Neuronal stem cell (in vitro differentiated cells): ENCODE data around the gene EHMT1.

Experiments
- DNase-seq: peaks from one replicate; pipeline ENCODE4 v3.0.0-alpha.2; 2013; ENCODE audit warnings: low spot score
- H2AFZ ChIP-seq: one replicate; pipeline ENCODE4 v1.6.1; 2013; ENCODE audit warnings: mild to moderate bottlenecking, low read length, inconsistent platforms
- H2AK5ac ChIP-seq: 2 replicates; pipeline ENCODE4 v1.6.1; 2013; ENCODE audit warnings: low read depth, mild to moderate bottlenecking, inconsistent platforms, low read length, moderate library complexity, mixed read lengths
- H2BK120ac ChIP-seq: 2 replicates; pipeline ENCODE4 v1.6.1; 2013; ENCODE audit warnings: low read depth, mild to moderate bottlenecking, inconsistent platforms, low read length, moderate library complexity, mixed read lengths
- H2BK12ac ChIP-seq: one replicate; pipeline ENCODE4 v1.6.1; 2013; ENCODE audit warnings: low read length, inconsistent platforms
- H2BK15ac ChIP-seq: 2 replicates; pipeline ENCODE4 v1.6.1; 2013; ENCODE audit warnings: mild to moderate bottlenecking, low read length, inconsistent platforms, mixed read lengths
- H2BK5ac ChIP-seq: one replicate; pipeline ENCODE4 v1.6.1; 2013; ENCODE audit warnings: inconsistent platforms, mild to moderate bottlenecking, low read length, moderate library complexity
- H3K14ac ChIP-seq: one replicate; pipeline ENCODE4 v1.6.1; 2013; ENCODE audit warnings: low read length, inconsistent platforms
- H3K18ac ChIP-seq: 2 replicates; pipeline ENCODE4 v1.6.1; 2013; ENCODE audit warnings: low read length, inconsistent platforms
- H3K23ac ChIP-seq: 2 replicates; pipeline ENCODE4 v1.6.1; 2013; ENCODE audit warnings: low read depth, mild to moderate bottlenecking, mixed read lengths, low read length, inconsistent platforms; ENCODE audit not compliant: poor library complexity
- H3K27ac ChIP-seq: replicated peaks from 3 replicates; pipeline ENCODE4 v1.5.1; 2013; ENCODE audit warnings: low read length, inconsistent platforms
- H3K27me3 ChIP-seq, 3 experiments: 2 replicates each; pipeline ENCODE4 v1.6.1; 2013; ENCODE audit warnings: low read length in 3 of 3, mild to moderate bottlenecking in 2 of 3, inconsistent platforms in 1 of 3, low read depth in 1 of 3, mixed read lengths in 1 of 3, moderate library complexity in 1 of 3; ENCODE audit not compliant: control insufficient read depth in 3 of 3, insufficient read depth in 3 of 3
- H3K36me3 ChIP-seq, 2 donors: replicated peaks in 1 of 2; 2 replicates each; pipeline ENCODE4 v1.6.1; 2013; ENCODE audit warnings: low read length in 2 of 2; ENCODE audit not compliant: control insufficient read depth in 2 of 2, insufficient read depth in 2 of 2
- H3K4ac ChIP-seq: 2 replicates; pipeline ENCODE4 v1.6.1; 2013; ENCODE audit warnings: inconsistent platforms, mild to moderate bottlenecking, low read length, moderate library complexity
- H3K4me1 ChIP-seq, 2 donors: 1 replicate in 1 of 2; 2 replicates in 1 of 2; pipeline ENCODE4 v1.6.1; 2013; ENCODE audit warnings: low read length in 2 of 2, low read depth in 1 of 2; ENCODE audit not compliant: control insufficient read depth in 2 of 2, insufficient read depth in 1 of 2
- H3K4me2 ChIP-seq: one replicate; pipeline ENCODE4 v1.6.1; 2013; ENCODE audit warnings: mild to moderate bottlenecking, low read length, inconsistent platforms; ENCODE audit not compliant: insufficient read depth, poor library complexity, severe bottlenecking
- H3K4me3 ChIP-seq, 2 donors: 2 replicates each; pipeline ENCODE4 v1.5.1; 2013; ENCODE audit warnings: low read length in 2 of 2, mild to moderate bottlenecking in 2 of 2, inconsistent platforms in 1 of 2, moderate library complexity in 1 of 2
- H3K79me1 ChIP-seq: one replicate; pipeline ENCODE4 v1.6.1; 2013; ENCODE audit warnings: low read depth, mild to moderate bottlenecking, inconsistent platforms, low read length, moderate library complexity
- H3K9ac ChIP-seq: one replicate; pipeline ENCODE4 v1.6.1; 2013; ENCODE audit warnings: mild to moderate bottlenecking, low read depth, low read length, inconsistent platforms; ENCODE audit not compliant: poor library complexity
- H3K9me3 ChIP-seq, 2 donors: replicated peaks in 1 of 2; 2 replicates each; pipeline versions ENCODE3 to v1.6.1; 2013; ENCODE audit warnings: low read length in 2 of 2, mild to moderate bottlenecking in 2 of 2, inconsistent platforms in 1 of 2, low read depth in 1 of 2, mixed read lengths in 1 of 2, moderate library complexity in 1 of 2; ENCODE audit not compliant: control insufficient read depth in 2 of 2, insufficient read depth in 1 of 2
- H4K8ac ChIP-seq: one replicate; pipeline ENCODE4 v1.6.1; 2013; ENCODE audit warnings: low read depth, mild to moderate bottlenecking, inconsistent platforms, low read length, moderate library complexity
- H4K91ac ChIP-seq: one replicate; pipeline ENCODE4 v1.6.1; 2013; ENCODE audit warnings: low read length, low read depth, mild to moderate bottlenecking, inconsistent platforms; ENCODE audit not compliant: poor library complexity
- WGBS, 2 donors: extraction: QIAGEN DNeasy Blood & Tissue Kit; methylation state at CpG; one replicate each; pipeline ENCODE4 v1.1.7; 2013; ENCODE audit warnings: missing lambda C conversion rate in 2 of 2, mixed read lengths in 1 of 2; ENCODE audit not compliant: insufficient read length in 2 of 2, insufficient replicate concordance in 1 of 2; ENCODE audit errors: extremely low coverage in 2 of 2; 5-methylcytosine and 5-hydroxymethylcytosine counted together

EHMT1 gene

DNA sequence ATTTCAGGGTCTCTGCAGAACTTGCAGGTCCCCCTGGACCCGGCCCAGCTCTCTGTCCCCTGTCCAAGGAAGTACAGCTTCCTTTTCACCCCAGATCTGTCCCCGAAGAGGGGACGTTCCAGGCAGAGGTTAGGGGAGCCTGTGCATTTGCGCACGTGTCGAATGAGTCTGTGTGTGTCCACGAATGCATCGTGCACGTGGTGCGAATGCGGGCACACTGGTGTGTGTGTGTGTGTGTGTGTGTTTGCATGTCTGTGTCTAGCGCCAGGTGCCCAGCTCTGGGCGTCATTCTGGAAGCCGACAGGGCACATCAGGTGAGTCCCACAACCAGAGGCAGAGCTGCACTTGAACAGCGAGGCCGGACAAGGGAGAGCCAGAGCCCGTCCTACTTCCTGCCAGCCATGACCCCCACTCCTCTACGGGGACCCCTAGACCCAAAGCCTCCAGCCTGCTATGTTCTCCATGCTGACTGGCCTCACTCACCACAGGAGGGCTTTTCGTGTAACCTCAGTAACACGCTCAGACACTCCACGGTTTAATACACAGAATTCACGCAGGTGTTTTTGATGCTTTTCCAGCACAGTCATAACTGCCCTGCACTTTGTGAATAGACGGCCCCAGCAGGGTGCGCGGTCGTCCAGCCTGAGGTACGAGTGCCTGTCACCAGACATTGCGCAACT lies 217.5 kb downstream of the EHMT1 start:
- Histone ChIP-seq H2AFZ (no peak overlapping the region), H3K36me3 (peaks cover 30 to 61% of the 10 kb centered on the region in 2 donors), H3K27ac (no peak overlapping the region), H3K4me2 (no peak overlapping the region), H2BK5ac (no peak overlapping the region), H3K27me3 (no peaks in the 10 kb centered on the region), H3K18ac (peak overlapping the region; percentile 35), H3K23ac (peak overlapping the region; percentile 93), H3K14ac (peak overlapping the region; percentile 89), H3K4me3 (peak overlapping the region in 1 of 2 donors; percentile 55), H2AK5ac (no peak overlapping the region), H2BK120ac (no peak overlapping the region), H2BK12ac (no peak overlapping the region), H4K8ac (peak overlapping the region; percentile 82), H2BK15ac (no peak overlapping the region), H3K9me3 (peaks cover 0 to 3% of the 10 kb centered on the region in 2 donors), H3K4ac (no peak overlapping the region), H3K9ac (peak overlapping the region; percentile 44), H3K79me1 (peaks cover 5% of the 10 kb centered on the region), H3K4me1 (peaks cover 0 to 4% of the 10 kb centered on the region in 2 donors), H4K91ac (no peak overlapping the region)
- WGBS, 2 donors = no CpG with 5 or more reads among the region's 28 CpGs
- DNase-seq = no peak

DNA sequence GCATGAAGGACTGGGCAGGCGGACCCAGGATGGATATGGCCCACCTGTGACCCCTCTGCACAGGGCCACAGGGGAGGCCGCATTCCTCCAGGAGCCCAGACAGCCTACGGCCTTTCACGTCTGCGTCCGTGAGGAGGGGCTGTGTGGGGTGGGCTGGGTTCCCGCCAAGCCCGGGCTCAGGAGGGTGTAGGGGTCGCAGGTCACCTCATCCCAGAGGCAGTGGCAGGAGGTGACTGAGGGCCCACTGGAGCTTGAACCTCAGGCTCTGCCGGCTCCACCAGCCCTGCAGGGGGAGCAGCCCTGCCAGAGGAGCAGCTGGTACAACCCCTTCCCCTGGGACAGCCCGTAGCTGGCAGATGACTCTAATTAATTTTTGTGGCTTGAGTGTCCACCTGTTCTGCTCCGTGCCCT lies 218.0 kb downstream of the EHMT1 start:
- H4K8ac ChIP-seq = no peak overlapping the region
- H2BK120ac ChIP-seq = no peak overlapping the region
- H2BK15ac ChIP-seq = no peak overlapping the region
- H3K4ac ChIP-seq = no peak overlapping the region
- no peak overlapping the region for H3K27ac ChIP-seq
- H3K9ac ChIP-seq = no peak overlapping the region
- WGBS, 2 donors = no CpG with 5 or more reads among the region's 12 CpGs
- H3K23ac ChIP-seq = peak overlapping the region; percentile 93
- H3K14ac ChIP-seq = no peak overlapping the region
- peaks cover 0 to 4% of the 10 kb centered on the region in 2 donors for H3K4me1 ChIP-seq
- H3K4me3 ChIP-seq = no peak overlapping the region
- DNase-seq = no peak
- peaks cover 30 to 56% of the 10 kb centered on the region in 2 donors for H3K36me3 ChIP-seq
- no peak overlapping the region for H3K4me2 ChIP-seq
- H3K27me3 ChIP-seq = no peaks in the 10 kb centered on the region
- no peak overlapping the region for H4K91ac ChIP-seq
- peaks cover 5% of the 10 kb centered on the region for H3K79me1 ChIP-seq
- peaks cover 0 to 3% of the 10 kb centered on the region in 2 donors for H3K9me3 ChIP-seq
- H3K18ac ChIP-seq = peak overlapping the region; percentile 35
- no peak overlapping the region for H2BK12ac ChIP-seq
- no peak overlapping the region for H2AK5ac ChIP-seq
- no peak overlapping the region for H2BK5ac ChIP-seq
- no peak overlapping the region for H2AFZ ChIP-seq

DNA sequence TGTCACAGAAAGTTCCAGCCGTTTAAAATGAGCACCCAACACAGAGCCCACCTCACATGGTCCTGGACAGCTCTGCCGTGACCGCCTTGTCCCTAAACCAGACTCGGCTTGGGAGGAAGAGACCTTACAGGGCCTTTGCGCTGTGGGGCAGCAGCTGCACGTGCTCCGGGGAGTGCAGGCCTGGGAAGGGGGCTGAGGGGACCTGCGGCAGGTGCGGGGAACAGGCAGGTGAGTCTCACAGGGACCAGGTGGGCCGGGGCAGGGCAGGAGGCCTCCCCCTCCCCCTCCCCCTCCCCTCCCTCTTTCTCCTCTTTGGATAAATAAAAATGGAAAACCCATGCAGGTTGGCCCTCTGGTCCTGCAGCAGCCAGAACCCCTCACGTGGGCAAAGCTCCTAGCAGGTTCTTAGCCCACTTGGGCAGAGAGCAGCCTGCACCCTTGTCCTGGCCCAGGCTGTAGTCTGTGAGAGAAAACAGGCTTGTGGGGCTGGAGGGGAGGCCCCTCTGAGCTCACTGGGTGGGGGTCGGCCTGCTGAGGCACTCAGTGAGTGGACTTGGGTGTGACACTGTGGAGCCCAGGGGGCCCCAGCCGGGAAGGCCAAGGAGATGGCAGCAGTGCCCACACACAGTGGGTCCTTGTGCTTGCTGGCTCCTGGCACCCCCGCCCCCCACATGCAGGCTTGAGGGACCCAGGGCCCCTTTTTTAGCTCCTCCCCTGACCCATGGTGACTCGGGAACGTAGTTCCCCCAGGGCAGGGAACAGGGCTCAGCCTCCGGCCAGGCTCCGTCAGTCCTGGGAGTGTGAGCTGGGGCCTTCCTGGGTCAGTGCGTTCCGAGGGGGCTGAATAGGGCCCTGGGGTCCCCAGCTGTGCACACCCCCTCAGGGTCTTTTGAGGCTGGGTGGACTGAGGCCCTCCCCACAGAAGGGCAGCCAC lies 218.8 kb downstream of the EHMT1 start:
- H2AFZ ChIP-seq = no peak overlapping the region
- DNase-seq = no peak

DNA sequence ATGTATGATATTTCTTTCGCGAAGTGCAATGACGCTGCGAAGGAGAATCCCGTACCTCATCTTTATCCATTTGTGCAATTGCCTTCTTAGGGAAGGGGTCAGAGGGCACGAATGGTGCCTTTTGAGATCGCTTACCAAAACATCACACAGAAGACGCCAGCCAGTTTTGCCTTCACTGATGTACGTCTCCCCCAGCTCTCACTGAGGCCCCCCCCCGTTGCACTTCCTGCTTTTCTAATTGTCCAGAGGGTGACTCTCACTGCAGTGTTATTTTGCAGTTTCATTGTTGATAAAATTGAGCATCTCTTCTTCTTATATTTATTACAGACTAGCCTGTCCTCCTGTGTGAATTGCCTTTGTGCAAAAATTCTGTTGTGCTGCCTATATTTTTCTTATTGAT lies 219.8 kb downstream of the EHMT1 start:
- no CpG with 5 or more reads among the region's 10 CpGs for WGBS, 2 donors
- H2BK15ac ChIP-seq = no peak overlapping the region
- no peak overlapping the region for H3K14ac ChIP-seq
- no peak overlapping the region for H3K27ac ChIP-seq
- H3K9ac ChIP-seq = no peak overlapping the region
- H2AFZ ChIP-seq = no peak overlapping the region
- peaks cover 2% of the 10 kb centered on the region for H3K79me1 ChIP-seq
- no peak overlapping the region for H2AK5ac ChIP-seq
- H3K4me1 ChIP-seq = peaks cover 0 to 4% of the 10 kb centered on the region in 2 donors
- no peak overlapping the region for H2BK5ac ChIP-seq
- no peaks in the 10 kb centered on the region for H3K27me3 ChIP-seq
- no peak for DNase-seq
- no peak overlapping the region for H2BK12ac ChIP-seq
- no peak overlapping the region for H4K8ac ChIP-seq
- no peak overlapping the region for H3K23ac ChIP-seq
- no peak overlapping the region for H3K18ac ChIP-seq
- no peak overlapping the region for H3K4ac ChIP-seq
- H3K9me3 ChIP-seq = peaks cover 0 to 3% of the 10 kb centered on the region in 2 donors
- H2BK120ac ChIP-seq = no peak overlapping the region
- H3K4me3 ChIP-seq = no peak overlapping the region
- H3K36me3 ChIP-seq = peaks cover 19 to 40% of the 10 kb centered on the region in 2 donors
- H3K4me2 ChIP-seq = no peak overlapping the region
- no peak overlapping the region for H4K91ac ChIP-seq

More for the DNA sequence above, 218.8 kb downstream of the EHMT1 start:
- H3K36me3 ChIP-seq = peaks cover 28 to 49% of the 10 kb centered on the region in 2 donors
- H2BK12ac ChIP-seq = no peak overlapping the region
- H3K9me3 ChIP-seq = peaks cover 0 to 3% of the 10 kb centered on the region in 2 donors
- H3K4ac ChIP-seq = no peak overlapping the region
- no peak overlapping the region for H2BK5ac ChIP-seq
- peak overlapping the region; percentile 72 for H2BK120ac ChIP-seq
- H3K27me3 ChIP-seq = no peaks in the 10 kb centered on the region
- no CpG with 5 or more reads among the region's 20 CpGs for WGBS, 2 donors
- H3K4me2 ChIP-seq = no peak overlapping the region
- H3K23ac ChIP-seq = no peak overlapping the region
- no peak overlapping the region for H2BK15ac ChIP-seq
- no peak overlapping the region for H3K14ac ChIP-seq
- no peak overlapping the region for H3K4me3 ChIP-seq
- no peak overlapping the region for H3K9ac ChIP-seq
- H3K18ac ChIP-seq = peak overlapping the region; percentile 35
- H4K91ac ChIP-seq = no peak overlapping the region
- H3K4me1 ChIP-seq = peaks cover 0 to 4% of the 10 kb centered on the region in 2 donors
- no peak overlapping the region for H4K8ac ChIP-seq
- H3K79me1 ChIP-seq = peaks cover 4% of the 10 kb centered on the region
- H2AK5ac ChIP-seq = no peak overlapping the region
- H3K27ac ChIP-seq = no peak overlapping the region
